Panc1 (cell line): Measurements from ENCODE around the gene USP6NL. TPM values are rescaled to one million over a fixed set of nuclear protein-coding genes. Genes with fewer than 3 reads are reported as not detected.

Source experiments
- ATAC-seq: fragments of 200-7000 bp; cut with Tn5 transposase; 2 replicates; pipeline ENCODE4 v1.9.1; 2020; ENCODE audit warnings: mild to moderate bottlenecking, moderate library complexity
- BruUV-seq: library from RNA; stranded (reverse); fragments of 400-500 nt; replicated peaks from 2 replicates; lab custom pipeline; 2021; lab: Mats Ljungman, UMichigan
- CTCF ChIA-PET: fragments of 300-600 bp; sonication (Branson Sonifier 250); formaldehyde crosslinking; loops from one replicate; lab custom pipeline; 2022; ENCODE audit warnings: antibody characterized with exemption; lab: Charles Lee
- POLR2A ChIA-PET: fragments of 300-600 bp; sonication (Branson Sonifier 250); formaldehyde crosslinking; loops from one replicate; lab custom pipeline; 2022; ENCODE audit warnings: antibody characterized with exemption; lab: Charles Lee
- DNase-seq: peaks from one replicate; pipeline ENCODE4 v3.0.0-alpha.2; 2010; ENCODE audit warnings: low read depth, low spot score
- H3K27ac ChIP-seq: 2 replicates; pipeline ENCODE4 v1.5.1; 2011; ENCODE audit warnings: mild to moderate bottlenecking, low read length, inconsistent platforms
- H3K27me3 ChIP-seq: fragments of 200-500 bp; sonication (Bioruptor generic); 2 replicates; pipeline ENCODE4 v1.6.0; 2014; ENCODE audit warnings: low read length, inconsistent platforms; ENCODE audit not compliant: control insufficient read depth, insufficient read depth
- H3K36me3 ChIP-seq: fragments of 200-500 bp; sonication (Bioruptor generic); 2 replicates; pipeline ENCODE4 v1.5.1; 2014; ENCODE audit warnings: inconsistent platforms, mild to moderate bottlenecking, low read length, moderate library complexity; ENCODE audit not compliant: control insufficient read depth, insufficient read depth
- H3K4me1 ChIP-seq: 2 replicates; pipeline ENCODE4 v1.5.1; 2011; ENCODE audit warnings: inconsistent platforms, mild to moderate bottlenecking, low read length, moderate library complexity; ENCODE audit not compliant: control insufficient read depth, insufficient read depth
- H3K4me3 ChIP-seq, 2 experiments: 2 replicates each; pipeline ENCODE4 v1.5.1; 2011 to 2012; ENCODE audit warnings: low read depth in 2 of 2, low read length in 2 of 2, mild to moderate bottlenecking in 2 of 2, inconsistent platforms in 1 of 2, moderate library complexity in 1 of 2
- H3K9me3 ChIP-seq: fragments of 200-500 bp; sonication (Bioruptor generic); 2 replicates; pipeline ENCODE4 v1.5.1; 2014; ENCODE audit warnings: low read depth, mild to moderate bottlenecking, inconsistent platforms, low read length, moderate library complexity; ENCODE audit not compliant: control insufficient read depth, insufficient read depth
- CTCF ChIP-seq: fragments of 450-650 bp; IDR thresholded peaks from 2 replicates; pipeline ENCODE4 v1.5.1; 2017; ENCODE audit warnings: mild to moderate bottlenecking
- POLR2AphosphoS5 ChIP-seq: IDR thresholded peaks from 2 replicates; pipeline ENCODE4 v1.6.1; 2012; ENCODE audit warnings: mild to moderate bottlenecking, low read depth, low read length, moderate library complexity
- REST ChIP-seq, 2 experiments: IDR thresholded peaks; 2 replicates each; pipeline ENCODE4 v1.6.1; 2011 to 2012; ENCODE audit warnings: low read depth in 2 of 2, control low read depth in 1 of 2, low read length in 1 of 2, mild to moderate bottlenecking in 1 of 2, moderate library complexity in 1 of 2; ENCODE audit not compliant: insufficient read depth in 1 of 2
- SIN3A ChIP-seq: IDR thresholded peaks from 2 replicates; pipeline ENCODE4 v1.6.1; 2012; ENCODE audit warnings: low read depth, mild to moderate bottlenecking, low read length, moderate library complexity, borderline replicate concordance; ENCODE audit not compliant: insufficient read depth
- TCF7L2 ChIP-seq: IDR thresholded peaks from 2 replicates; pipeline ENCODE4 v1.6.1; 2011; ENCODE audit warnings: mild to moderate bottlenecking, low read depth, low read length, inconsistent platforms
- in situ Hi-C: cut with HindIII; loops from 2 replicates; pipeline ENCODE4 v1.10.0; 2016; ENCODE audit warnings: low sequenced_read_pairs, low pct_unique_long_range_greater_than_20kb
- intact Hi-C: fragments of 100-400 bp; cut with micrococcal nuclease; formaldehyde crosslinking; loops from one replicate; pipeline ENCODE4 v1.10.0; 2022; ENCODE audit not compliant: unreplicated experiment
- total RNA-seq: library from RNA; stranded (reverse); gene quantifications from one replicate; pipeline ENCODE4 v1.2.1, GENCODE V29; 2021; ENCODE audit not compliant: unreplicated experiment

The USP6NL gene
- total RNA-seq, 1 experiment from 2014 or later, result 13.9 TPM

GRCh38 chr10:11646450-11646849, 35.0 kb upstream of the USP6NL start:
- no peaks in the 10 kb centered on the region for H3K4me1 ChIP-seq
- intact Hi-C loops, result no loop called here
- no peak overlapping the region for H3K27ac ChIP-seq
- DNase-seq (no peak), ATAC-seq (no peak)
- ChIA-PET CTCF (no interaction called here), POLR2A (no interaction called here)
- no TSS peak for BruUV-seq
- H3K36me3 ChIP-seq, result no peaks in the 10 kb centered on the region
- H3K27me3 ChIP-seq, result no peaks in the 10 kb centered on the region
- in situ Hi-C loops, result no loop called here
- no peaks in the 10 kb centered on the region for H3K9me3 ChIP-seq
- TF ChIP-seq REST (IDR thresholded peaks at IDR 0.05; ENCODE audit: insufficient read depth in 1 of 2, low read depth in 2 of 2, low read length in 1 of 2), result no peak
- TF ChIP-seq TCF7L2, result no peak
- H3K4me3 ChIP-seq, result no peak overlapping the region

GRCh38 chr10:11643039-11643438, 31.6 kb upstream of the USP6NL start:
- TF ChIP-seq POLR2AphosphoS5 (no peak), REST (IDR thresholded peaks at IDR 0.05; ENCODE audit: insufficient read depth in 1 of 2, low read depth in 2 of 2, low read length in 1 of 2) (no peak), CTCF (no peak), SIN3A (no peak), TCF7L2 (no peak)
- intact Hi-C loops (no loop called here), in situ Hi-C loops (no loop called here)
- Histone ChIP-seq H3K4me3 (no peak overlapping the region), H3K4me1 (no peaks in the 10 kb centered on the region), H3K9me3 (no peaks in the 10 kb centered on the region), H3K27ac (no peak overlapping the region), H3K27me3 (no peaks in the 10 kb centered on the region), H3K36me3 (no peaks in the 10 kb centered on the region)
- ATAC-seq, result no peak
- ChIA-PET CTCF (no interaction called here), POLR2A (no interaction called here)
- DNase-seq, result no peak
- BruUV-seq, result no TSS peak
